ES-I3 (cell line): ENCODE results near the gene GPR183.

Experiments used
- H3K36me3 ChIP-seq: 2 replicates; pipeline ENCODE4 v1.6.1; 2013; ENCODE audit warnings: mild to moderate bottlenecking, low read length, control low read depth, moderate library complexity; ENCODE audit not compliant: insufficient read depth
- H3K4me1 ChIP-seq: 2 replicates; pipeline ENCODE4 v1.6.1; 2013; ENCODE audit warnings: mild to moderate bottlenecking, control low read depth, low read length; ENCODE audit not compliant: insufficient read depth
- H3K9ac ChIP-seq: 2 replicates; pipeline ENCODE4 v1.6.1; 2013; ENCODE audit warnings: low read depth, mild to moderate bottlenecking, low read length, moderate library complexity
- H3K9me3 ChIP-seq: 2 replicates; pipeline ENCODE4 v1.6.1; 2013; ENCODE audit warnings: mild to moderate bottlenecking, low read length, moderate library complexity; ENCODE audit not compliant: control insufficient read depth, insufficient read depth

Gene GPR183

GRCh38 chr13:99311748-99312492, 4.7 kb upstream of the GPR183 start:
- peaks cover 9% of the 10 kb centered on the region for H3K4me1 ChIP-seq
- H3K9ac ChIP-seq = no peak overlapping the region
- no peaks in the 10 kb centered on the region for H3K9me3 ChIP-seq
- H3K36me3 ChIP-seq = no peaks in the 10 kb centered on the region

- H3K9ac ChIP-seq = no peak overlapping the region
These were observed 3.9 kb upstream of the GPR183 start for GRCh38 chr13:99311137-99311536.

GRCh38 chr13:99310382-99311031, 3.3 kb upstream of the GPR183 start:
- no peak overlapping the region for H3K9ac ChIP-seq
- no peaks in the 10 kb centered on the region for H3K36me3 ChIP-seq
- no peaks in the 10 kb centered on the region for H3K9me3 ChIP-seq
- peaks cover 9% of the 10 kb centered on the region for H3K4me1 ChIP-seq

More at GRCh38 chr13:99311137-99311536, 3.9 kb upstream of the GPR183 start:
- H3K9me3 ChIP-seq = no peaks in the 10 kb centered on the region
- no peaks in the 10 kb centered on the region for H3K36me3 ChIP-seq
- peaks cover 9% of the 10 kb centered on the region for H3K4me1 ChIP-seq

DNA sequence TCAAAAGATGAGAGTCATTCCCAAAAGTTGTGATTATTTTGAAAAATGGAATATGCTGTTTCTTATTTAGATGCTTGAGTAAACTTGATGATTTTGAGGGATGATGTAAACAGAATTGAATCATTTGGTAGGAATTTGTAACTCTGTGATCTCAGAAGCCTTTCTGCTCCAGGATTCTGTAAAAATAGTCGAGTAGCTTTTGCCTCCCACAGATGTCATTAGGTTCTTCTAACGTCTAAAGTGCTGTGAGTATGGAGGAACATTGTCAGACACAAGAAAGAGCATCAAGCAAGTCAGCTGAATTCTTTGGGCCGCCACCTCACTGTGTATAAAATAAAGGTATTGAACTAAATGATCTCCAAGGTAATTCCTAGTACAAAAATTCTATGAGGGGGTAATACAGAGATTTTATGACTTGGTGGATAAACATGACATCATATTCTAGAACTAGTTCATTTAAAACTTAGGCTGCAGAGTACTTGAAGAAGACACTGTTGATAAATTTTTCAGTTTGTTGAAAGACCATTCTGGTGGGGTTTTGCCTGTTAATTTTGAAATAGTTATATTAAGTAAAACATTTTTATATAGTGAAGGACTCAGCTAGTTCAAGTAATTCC, 1.4 kb upstream of the GPR183 start:
- H3K9ac ChIP-seq = no peak overlapping the region
- peaks cover 4% of the 10 kb centered on the region; the same call in 1 of the 2 replicates for H3K4me1 ChIP-seq
- H3K36me3 ChIP-seq = no peaks in the 10 kb centered on the region
- no peaks in the 10 kb centered on the region for H3K9me3 ChIP-seq

- Histone ChIP-seq H3K36me3 (no peaks in the 10 kb centered on the region), H3K9me3 (no peaks in the 10 kb centered on the region), H3K4me1 (no peaks in the 10 kb centered on the region; the same call in 1 of the 2 replicates), H3K9ac (no peak overlapping the region)
These were observed 595 bp upstream of the GPR183 start for GRCh38 chr13:99307648-99308339.

- Histone ChIP-seq H3K9me3 (no peaks in the 10 kb centered on the region), H3K4me1 (no peaks in the 10 kb centered on the region; the same call in 1 of the 2 replicates), H3K9ac (no peak overlapping the region), H3K36me3 (no peaks in the 10 kb centered on the region)
These were observed 1.6 kb downstream of the GPR183 start for GRCh38 chr13:99305566-99305965.

DNA sequence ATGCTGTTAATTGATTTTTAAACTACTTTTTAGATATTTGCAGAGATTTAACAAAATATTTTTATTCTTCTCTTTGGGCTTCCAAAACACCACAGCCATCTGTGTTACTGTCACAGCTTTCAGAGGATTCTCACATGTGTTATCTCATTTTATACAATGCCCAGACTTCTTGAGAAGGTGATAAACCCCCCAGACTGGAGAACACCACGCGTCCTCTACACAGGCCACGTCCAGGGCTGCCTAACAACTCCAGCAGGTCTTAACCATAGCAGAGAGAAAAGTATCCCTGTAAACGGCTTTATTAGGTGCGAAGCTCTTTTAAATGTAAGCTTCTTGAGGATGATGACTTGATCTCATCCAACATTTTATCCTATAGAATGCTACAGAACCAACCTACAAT, 2.0 kb downstream of the GPR183 start:
- H3K9ac ChIP-seq = no peak overlapping the region
- H3K36me3 ChIP-seq = no peaks in the 10 kb centered on the region
- no peaks in the 10 kb centered on the region; the same call in 1 of the 2 replicates for H3K4me1 ChIP-seq
- H3K9me3 ChIP-seq = no peaks in the 10 kb centered on the region

DNA sequence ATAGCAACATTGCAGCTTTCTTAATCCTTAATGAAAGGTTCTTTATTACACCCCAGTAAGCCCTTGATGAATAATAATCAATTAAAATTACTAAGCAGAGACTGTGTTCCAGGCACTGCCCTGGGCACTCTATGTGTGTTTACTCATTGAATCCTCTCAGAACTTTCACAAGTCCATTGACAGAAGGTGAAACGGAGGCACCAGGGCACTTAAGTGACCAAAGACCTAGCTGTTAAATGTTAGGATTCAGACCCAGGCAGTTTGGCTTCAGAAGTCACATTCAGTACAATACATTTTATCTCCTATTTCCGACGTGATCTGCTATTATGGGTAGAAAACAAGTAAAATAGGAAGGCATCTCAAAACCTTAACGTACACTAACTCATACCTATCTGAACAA, 2.7 kb downstream of the GPR183 start:
- Histone ChIP-seq H3K9me3 (no peaks in the 10 kb centered on the region), H3K4me1 (no peaks in the 10 kb centered on the region; the same call in 1 of the 2 replicates), H3K9ac (no peak overlapping the region), H3K36me3 (no peaks in the 10 kb centered on the region)

GRCh38 chr13:99303863-99304521, 3.2 kb downstream of the GPR183 start:
- H3K9me3 ChIP-seq = no peaks in the 10 kb centered on the region
- no peak overlapping the region for H3K9ac ChIP-seq
- H3K4me1 ChIP-seq = no peaks in the 10 kb centered on the region; the same call in 1 of the 2 replicates
- H3K36me3 ChIP-seq = no peaks in the 10 kb centered on the region

DNA sequence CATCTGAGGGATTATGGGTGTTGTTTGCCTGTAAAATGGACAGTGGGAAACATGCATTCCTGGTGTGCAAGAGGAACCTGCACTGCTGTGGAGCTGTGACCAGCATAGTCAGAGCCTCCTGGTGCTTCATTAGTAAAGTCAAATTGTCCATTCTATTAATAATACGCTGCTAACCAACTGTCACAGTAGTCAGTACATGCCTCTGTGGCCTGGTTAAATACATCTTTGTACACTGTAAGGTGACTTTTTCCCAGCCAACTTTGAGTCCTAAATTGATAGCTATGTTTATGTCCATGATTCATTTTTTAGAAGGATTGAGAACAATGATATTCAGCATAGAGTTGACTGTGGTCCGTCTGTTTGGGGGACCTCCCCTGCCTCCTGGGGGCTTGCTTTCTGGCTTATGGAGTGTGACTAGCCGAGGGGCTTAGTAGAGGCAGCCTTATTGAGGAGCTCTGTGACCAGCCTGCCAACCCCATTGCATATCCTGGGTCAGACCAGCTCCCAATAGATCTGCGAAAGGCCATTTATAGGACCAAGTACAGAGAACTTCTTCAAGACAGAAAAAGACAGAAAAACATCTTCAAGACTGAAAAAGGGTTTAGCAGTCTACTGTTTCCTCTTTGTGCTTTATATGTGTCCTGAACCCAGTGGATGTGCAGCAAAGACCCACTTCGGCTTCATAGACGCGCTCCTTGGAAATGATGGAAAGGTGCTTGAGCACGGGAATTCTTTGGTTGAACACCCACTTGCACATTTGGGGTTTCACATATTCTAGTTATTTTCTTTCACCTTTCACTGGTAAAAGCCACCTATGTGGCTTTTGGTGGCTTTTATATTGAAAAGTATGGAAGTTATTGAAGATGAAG, 4.3 kb downstream of the GPR183 start:
- Histone ChIP-seq H3K9me3 (no peaks in the 10 kb centered on the region), H3K36me3 (no peaks in the 10 kb centered on the region), H3K4me1 (no peaks in the 10 kb centered on the region; the same call in 1 of the 2 replicates), H3K9ac (no peak overlapping the region)

GRCh38 chr13:99301913-99302636, 5.1 kb downstream of the GPR183 start:
- H3K9ac ChIP-seq = no peak overlapping the region
- no peaks in the 10 kb centered on the region for H3K4me1 ChIP-seq
- no peaks in the 10 kb centered on the region for H3K9me3 ChIP-seq
- no peaks in the 10 kb centered on the region for H3K36me3 ChIP-seq

- Histone ChIP-seq H3K36me3 (no peaks in the 10 kb centered on the region), H3K9ac (no peak overlapping the region), H3K4me1 (no peaks in the 10 kb centered on the region), H3K9me3 (no peaks in the 10 kb centered on the region)
These were observed 6.0 kb downstream of the GPR183 start for GRCh38 chr13:99301056-99301838.
